ENCODE results near the gene TOMM20.

The TOMM20 gene

DNA sequence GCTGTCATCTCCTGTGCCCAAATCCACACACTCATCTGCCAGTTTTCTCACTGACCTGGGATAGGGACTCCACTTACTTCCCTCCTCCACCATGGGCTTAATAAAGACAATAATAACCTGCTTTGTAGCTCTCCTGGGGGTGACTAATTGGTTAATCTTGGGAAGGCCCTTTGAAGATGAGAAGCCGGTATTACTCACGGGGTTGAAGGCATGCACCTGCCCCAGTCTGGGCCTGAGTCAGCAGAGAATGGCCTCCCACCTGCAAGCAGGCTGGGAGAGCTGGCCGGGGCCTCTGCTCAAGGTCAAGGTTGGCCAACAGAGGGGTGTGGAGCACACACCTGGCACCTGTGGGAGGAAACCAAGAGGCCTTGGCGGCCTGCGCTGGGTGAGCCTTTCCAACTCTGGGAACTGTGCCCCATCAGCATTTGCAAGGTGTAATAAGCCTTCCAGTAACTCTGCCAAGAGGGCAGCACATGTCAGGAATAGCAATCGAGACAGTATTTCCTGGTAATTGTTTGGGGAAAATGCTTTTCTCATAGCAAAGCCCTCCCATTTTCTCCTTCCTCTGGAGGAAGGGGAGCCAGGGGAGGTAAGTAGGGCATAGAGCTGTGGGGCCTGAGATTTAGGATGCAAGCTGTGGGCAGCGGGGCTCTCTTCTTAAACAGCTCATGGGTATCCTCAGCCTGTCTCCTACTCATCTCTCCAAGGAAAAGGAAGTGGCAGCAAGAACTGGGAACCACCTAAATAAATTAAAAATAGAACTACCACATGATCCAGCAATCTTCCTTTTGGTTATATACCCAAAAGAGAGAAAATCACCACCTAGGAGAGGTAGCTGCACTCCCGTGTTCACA is 49.0 kb downstream of the TOMM20 start:
- H3K36me3 ChIP-seq (replicated peaks in 1 of 2; ENCODE audit: control insufficient read depth in 2 of 2, insufficient read depth in 2 of 2, low read length in 2 of 2), result no peaks in the 10 kb centered on the region
- H2BK12ac ChIP-seq (ENCODE audit: low read length), result no peak overlapping the region
- peaks cover 0 to 5% of the 10 kb centered on the region in 2 donors for H3K9me3 ChIP-seq (replicated peaks in 1 of 2; ENCODE audit: control insufficient read depth in 2 of 2, insufficient read depth in 1 of 2, low read depth in 1 of 2, low read length in 2 of 2)
- peaks cover 12 to 18% of the 10 kb centered on the region in 2 donors for H3K4me1 ChIP-seq (ENCODE audit: control insufficient read depth in 2 of 2, insufficient read depth in 1 of 2, low read depth in 1 of 2, low read length in 2 of 2)
- no peak for DNase-seq (ENCODE audit: low spot score)
- no peaks in the 10 kb centered on the region for H3K79me1 ChIP-seq (ENCODE audit: low read depth, low read length)
- no peak overlapping the region for H2BK15ac ChIP-seq (ENCODE audit: low read length)
- H3K18ac ChIP-seq (ENCODE audit: low read length), result no peak overlapping the region
- H4K8ac ChIP-seq (ENCODE audit: low read depth, low read length), result no peak overlapping the region
- H3K14ac ChIP-seq (ENCODE audit: low read length), result no peak overlapping the region
- no peak overlapping the region for H4K91ac ChIP-seq (ENCODE audit: low read depth, low read length, poor library complexity)
- H2AFZ ChIP-seq (ENCODE audit: low read length), result no peak overlapping the region
- H2AK5ac ChIP-seq (ENCODE audit: low read depth, low read length), result no peak overlapping the region
- no peak overlapping the region for H3K4me2 ChIP-seq (ENCODE audit: insufficient read depth, low read length, poor library complexity, severe bottlenecking)
- WGBS, 2 donors (ENCODE audit: extremely low coverage in 2 of 2, insufficient read length in 2 of 2, insufficient replicate concordance in 1 of 2), result no CpG with 5 or more reads among the region's 8 CpGs
- H2BK120ac ChIP-seq (ENCODE audit: low read depth, low read length), result no peak overlapping the region
- no peak overlapping the region for H2BK5ac ChIP-seq (ENCODE audit: low read length)
- H3K4ac ChIP-seq (ENCODE audit: low read length), result no peak overlapping the region
- no peak overlapping the region for H3K9ac ChIP-seq (ENCODE audit: low read depth, low read length, poor library complexity)
- no peaks in the 10 kb centered on the region for H3K27me3 ChIP-seq (ENCODE audit: control insufficient read depth in 3 of 3, insufficient read depth in 3 of 3, low read depth in 1 of 3, low read length in 3 of 3)
- H3K23ac ChIP-seq (ENCODE audit: low read depth, low read length, poor library complexity), result no peak overlapping the region
- no peak overlapping the region for H3K27ac ChIP-seq (replicated peaks; ENCODE audit: low read length)
- no peak overlapping the region for H3K4me3 ChIP-seq (ENCODE audit: low read length in 2 of 2)

DNA sequence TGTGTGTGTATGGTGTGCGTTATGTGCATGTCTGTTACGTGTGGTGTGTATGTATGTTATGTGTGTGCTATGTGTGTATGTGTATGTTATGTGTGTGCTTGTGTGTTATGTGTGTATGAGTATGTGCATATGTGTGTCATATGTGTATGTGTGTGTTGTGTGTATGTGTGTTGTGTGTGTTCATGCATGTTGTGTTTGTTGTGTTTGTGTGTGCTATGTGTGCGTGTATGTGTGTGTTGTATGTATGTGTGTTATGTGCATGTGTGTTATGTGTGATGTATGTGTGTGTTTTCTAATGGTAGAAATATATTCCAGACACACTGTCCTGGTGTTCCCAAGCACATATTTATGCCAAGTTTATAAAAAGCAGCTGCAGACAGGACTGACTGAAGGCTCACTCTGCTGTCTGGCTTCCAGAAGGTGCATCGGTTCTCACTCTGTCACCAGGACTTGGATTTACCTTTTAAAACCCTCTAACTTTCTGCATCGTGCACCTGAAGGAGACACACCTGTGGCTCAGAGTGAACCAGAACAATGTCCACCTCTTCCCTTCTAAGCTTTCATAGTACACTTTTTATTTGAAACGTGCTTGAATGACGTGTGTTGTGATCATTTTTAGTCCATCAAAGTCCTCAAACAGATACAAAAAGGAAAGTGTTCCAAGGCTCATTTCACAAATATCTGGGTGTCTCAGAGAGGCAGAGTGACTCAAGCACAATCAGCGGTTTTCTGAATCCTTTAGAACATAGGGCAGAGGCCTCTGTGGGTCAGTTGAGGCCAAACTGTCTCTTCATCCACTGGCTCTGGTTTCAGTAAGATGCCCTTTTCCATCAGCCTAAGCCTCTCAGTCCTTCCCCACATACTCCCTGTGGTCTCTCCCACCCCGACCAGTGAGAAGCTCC is 49.9 kb downstream of the TOMM20 start:
- Histone ChIP-seq H3K27me3 (ENCODE audit: control insufficient read depth in 3 of 3, insufficient read depth in 3 of 3, low read depth in 1 of 3, low read length in 3 of 3) (no peaks in the 10 kb centered on the region), H3K4me2 (ENCODE audit: insufficient read depth, low read length, poor library complexity, severe bottlenecking) (no peak overlapping the region), H2BK5ac (ENCODE audit: low read length) (no peak overlapping the region), H3K4ac (ENCODE audit: low read length) (no peak overlapping the region), H3K36me3 (replicated peaks in 1 of 2; ENCODE audit: control insufficient read depth in 2 of 2, insufficient read depth in 2 of 2, low read length in 2 of 2) (no peaks in the 10 kb centered on the region), H4K8ac (ENCODE audit: low read depth, low read length) (peak overlapping the region; percentile 19), H3K23ac (ENCODE audit: low read depth, low read length, poor library complexity) (no peak overlapping the region), H3K27ac (replicated peaks; ENCODE audit: low read length) (no peak overlapping the region), H2AFZ (ENCODE audit: low read length) (no peak overlapping the region), H2AK5ac (ENCODE audit: low read depth, low read length) (no peak overlapping the region), H3K18ac (ENCODE audit: low read length) (no peak overlapping the region), H3K9me3 (replicated peaks in 1 of 2; ENCODE audit: control insufficient read depth in 2 of 2, insufficient read depth in 1 of 2, low read depth in 1 of 2, low read length in 2 of 2) (peaks cover 0 to 5% of the 10 kb centered on the region in 2 donors), H2BK120ac (ENCODE audit: low read depth, low read length) (no peak overlapping the region), H2BK12ac (ENCODE audit: low read length) (no peak overlapping the region), H3K9ac (ENCODE audit: low read depth, low read length, poor library complexity) (peak overlapping the region; percentile 47), H3K79me1 (ENCODE audit: low read depth, low read length) (no peaks in the 10 kb centered on the region), H3K4me3 (ENCODE audit: low read length in 2 of 2) (peak overlapping the region in 1 of 2 donors; percentile 15), H4K91ac (ENCODE audit: low read depth, low read length, poor library complexity) (no peak overlapping the region), H3K4me1 (ENCODE audit: control insufficient read depth in 2 of 2, insufficient read depth in 1 of 2, low read depth in 1 of 2, low read length in 2 of 2) (peaks cover 15 to 22% of the 10 kb centered on the region in 2 donors), H2BK15ac (ENCODE audit: low read length) (no peak overlapping the region), H3K14ac (ENCODE audit: low read length) (no peak overlapping the region)
- DNase-seq (ENCODE audit: low spot score), result no peak
- WGBS, 2 donors (ENCODE audit: extremely low coverage in 2 of 2, insufficient read length in 2 of 2, insufficient replicate concordance in 1 of 2), result 100% methylated on average over 2 of the region's 9 CpGs; no CpG with 5 or more reads in 1 of the 2 donors

DNA sequence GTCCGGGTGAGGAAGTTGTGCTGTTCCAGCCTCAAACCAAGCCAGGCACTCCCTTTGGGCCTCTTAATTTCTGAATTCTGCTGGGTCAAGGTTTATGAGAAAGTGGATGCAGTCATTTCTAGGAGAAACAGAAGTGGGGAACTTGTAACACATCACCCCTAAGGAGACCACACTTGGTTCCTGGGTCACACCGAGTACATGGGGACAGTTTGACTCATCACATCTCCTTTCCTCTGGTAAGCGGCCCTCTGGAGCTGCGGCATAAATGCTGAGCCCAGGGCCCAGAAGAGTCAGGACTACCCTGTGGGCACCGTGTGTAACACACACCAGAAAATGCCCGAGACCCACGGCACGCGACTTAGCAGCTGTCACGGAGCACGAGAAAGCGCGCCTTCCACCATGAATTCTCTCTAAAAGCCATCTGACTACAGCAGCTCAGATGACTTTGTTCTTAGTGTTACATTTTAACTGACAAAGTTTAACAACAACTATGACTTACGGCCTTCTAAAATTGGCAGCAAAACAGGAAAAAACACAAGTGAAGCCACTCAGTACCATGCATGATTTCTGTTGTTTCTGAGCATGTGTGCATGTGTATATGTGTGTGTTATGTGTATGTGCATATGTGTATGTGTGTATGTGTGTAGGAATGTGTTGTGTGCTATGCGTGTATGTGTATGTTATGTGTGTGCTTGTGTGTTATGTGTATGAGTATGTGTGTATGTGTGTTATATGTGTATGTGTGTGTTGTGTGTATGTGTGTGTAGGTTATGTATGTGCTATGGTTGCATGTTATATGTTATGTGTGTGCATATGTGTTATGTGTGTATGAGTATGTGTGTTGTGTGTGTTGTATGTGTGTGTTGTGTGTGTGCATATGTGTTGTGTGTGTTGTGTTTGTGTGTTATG is 50.8 kb downstream of the TOMM20 start:
- H3K18ac ChIP-seq (ENCODE audit: low read length), result no peak overlapping the region
- no peak overlapping the region for H2BK12ac ChIP-seq (ENCODE audit: low read length)
- H3K4me3 ChIP-seq (ENCODE audit: low read length in 2 of 2), result peak overlapping the region in 1 of 2 donors; percentile 15
- no peak overlapping the region for H2AFZ ChIP-seq (ENCODE audit: low read length)
- H3K36me3 ChIP-seq (replicated peaks in 1 of 2; ENCODE audit: control insufficient read depth in 2 of 2, insufficient read depth in 2 of 2, low read length in 2 of 2), result no peaks in the 10 kb centered on the region
- H3K14ac ChIP-seq (ENCODE audit: low read length), result no peak overlapping the region
- peak overlapping the region; percentile 15 for H2AK5ac ChIP-seq (ENCODE audit: low read depth, low read length)
- H3K4me2 ChIP-seq (ENCODE audit: insufficient read depth, low read length, poor library complexity, severe bottlenecking), result no peak overlapping the region
- no peaks in the 10 kb centered on the region for H3K79me1 ChIP-seq (ENCODE audit: low read depth, low read length)
- H3K27me3 ChIP-seq (ENCODE audit: control insufficient read depth in 3 of 3, insufficient read depth in 3 of 3, low read depth in 1 of 3, low read length in 3 of 3), result no peaks in the 10 kb centered on the region
- H2BK15ac ChIP-seq (ENCODE audit: low read length), result no peak overlapping the region
- H3K9ac ChIP-seq (ENCODE audit: low read depth, low read length, poor library complexity), result peak overlapping the region; percentile 47
- no peak overlapping the region for H2BK120ac ChIP-seq (ENCODE audit: low read depth, low read length)
- no peak overlapping the region for H3K4ac ChIP-seq (ENCODE audit: low read length)
- H3K9me3 ChIP-seq (replicated peaks in 1 of 2; ENCODE audit: control insufficient read depth in 2 of 2, insufficient read depth in 1 of 2, low read depth in 1 of 2, low read length in 2 of 2), result peaks cover 0 to 5% of the 10 kb centered on the region in 2 donors
- H4K8ac ChIP-seq (ENCODE audit: low read depth, low read length), result peak overlapping the region; percentile 19
- WGBS, 2 donors (ENCODE audit: extremely low coverage in 2 of 2, insufficient read length in 2 of 2, insufficient replicate concordance in 1 of 2), result no CpG with 5 or more reads among the region's 15 CpGs
- H2BK5ac ChIP-seq (ENCODE audit: low read length), result no peak overlapping the region
- no peak overlapping the region for H3K27ac ChIP-seq (replicated peaks; ENCODE audit: low read length)
- H3K23ac ChIP-seq (ENCODE audit: low read depth, low read length, poor library complexity), result no peak overlapping the region
- no peak overlapping the region for H4K91ac ChIP-seq (ENCODE audit: low read depth, low read length, poor library complexity)
- peaks cover 16 to 19% of the 10 kb centered on the region in 2 donors for H3K4me1 ChIP-seq (ENCODE audit: control insufficient read depth in 2 of 2, insufficient read depth in 1 of 2, low read depth in 1 of 2, low read length in 2 of 2)
- DNase-seq (ENCODE audit: low spot score), result no peak

All from neuronal stem cell (in vitro differentiated cells).